ENCODE results near the gene ZNF207.

ZNF207 gene

GRCh38 chr17:32349854-32350665, at the start of gene ZNF207 (continued):
- TF ChIP-seq ZNF518A (tag by site-specific recombination; conservative IDR thresholded peaks at IDR 0.05; ENCODE audit: low read depth), result peak; percentile 26; the same call in 1 of the 2 replicates
- 0 out of 2 replicates have a peak, but pooled peaks have one; percentile 47 for TF ChIP-seq ZNF121 (tag by site-specific recombination; IDR thresholded peaks at IDR 0.05)
- 0 out of 2 replicates have a peak, but pooled peaks have one; percentile 29 for TF ChIP-seq ZNF280D (tag by site-specific recombination; IDR thresholded peaks at IDR 0.05)
- peak; percentile 93 for TF ChIP-seq PRDM1 (tag by site-specific recombination; IDR thresholded peaks at IDR 0.05)
- TF ChIP-seq KLF8 (tag by site-specific recombination; IDR thresholded peaks at IDR 0.05), result peak; percentile 67; the same call in 1 of the 2 replicates
- no peak for TF ChIP-seq ZNF830 (tag by site-specific recombination; IDR thresholded peaks at IDR 0.05; ENCODE audit: low read depth)
- peak; percentile 39; the same call in 1 of the 2 replicates for TF ChIP-seq ZSCAN4 (tag by site-specific recombination; IDR thresholded peaks at IDR 0.05)
- TF ChIP-seq ZNF514 (tag by site-specific recombination; IDR thresholded peaks at IDR 0.05), result no peak
- peak; percentile 43; the same call in 1 of the 2 replicates for TF ChIP-seq ZNF24 (tag by site-specific recombination; IDR thresholded peaks at IDR 0.05)
- TF ChIP-seq MEIS1 (CRISPR knock-in tag; IDR thresholded peaks at IDR 0.05; ENCODE audit: borderline replicate concordance), result no peak
- TF ChIP-seq ZNF600 (tag by site-specific recombination; IDR thresholded peaks at IDR 0.05), result peak; percentile 74

GRCh38 chr17:32302037-32302436, 47.9 kb upstream of the ZNF207 start:
- ChIA-PET CTCF (interaction anchor here (0.7 kb wide), 1 partner anchor 30 kb away, joined by 4 read pairs; no protein-coding TSS in a partner anchor), POLR2A (no interaction called here)
- Histone ChIP-seq H3K9me3 (ENCODE audit: control insufficient read depth, insufficient read depth, low read depth, low read length) (no peaks in the 10 kb centered on the region), H3K27ac (ENCODE audit: extremely low read depth, low read depth, low read length) (no peak overlapping the region), H3K4me1 (ENCODE audit: control insufficient read depth, insufficient read depth, low read length) (peaks cover 42% of the 10 kb centered on the region), H3K36me3 (ENCODE audit: control insufficient read depth in 2 of 2, insufficient read depth in 1 of 2, low read length in 2 of 2) (peaks cover 0 to 4% of the 10 kb centered on the region in 2 experiments; a peak in 2 of 3 replicates), H3K4me3 (ENCODE audit: low read depth, low read length) (no peak overlapping the region)
- no peak for TF ChIP-seq ZNF692 (tag by site-specific recombination; IDR thresholded peaks at IDR 0.05)
- no peak for TF ChIP-seq ZBTB17 (tag by site-specific recombination; IDR thresholded peaks at IDR 0.05)
- TF ChIP-seq PRDM10 (tag by site-specific recombination; IDR thresholded peaks at IDR 0.05), result peak; percentile 63
- no peak for TF ChIP-seq BCL11B (tag by site-specific recombination; IDR thresholded peaks at IDR 0.05; ENCODE audit: low read depth)
- TF ChIP-seq ZBTB44 (tag by site-specific recombination; IDR thresholded peaks at IDR 0.05), result no peak
- TF ChIP-seq GLI2 (tag by site-specific recombination; IDR thresholded peaks at IDR 0.05; ENCODE audit: borderline replicate concordance, low read depth), result no peak
- TF ChIP-seq SP3 (tag by site-specific recombination; IDR thresholded peaks at IDR 0.05), result no peak
- no peak for TF ChIP-seq ZNF133 (tag by site-specific recombination; IDR thresholded peaks at IDR 0.05)
